Measurements from ENCODE around the gene MAP2K7.

DNA sequence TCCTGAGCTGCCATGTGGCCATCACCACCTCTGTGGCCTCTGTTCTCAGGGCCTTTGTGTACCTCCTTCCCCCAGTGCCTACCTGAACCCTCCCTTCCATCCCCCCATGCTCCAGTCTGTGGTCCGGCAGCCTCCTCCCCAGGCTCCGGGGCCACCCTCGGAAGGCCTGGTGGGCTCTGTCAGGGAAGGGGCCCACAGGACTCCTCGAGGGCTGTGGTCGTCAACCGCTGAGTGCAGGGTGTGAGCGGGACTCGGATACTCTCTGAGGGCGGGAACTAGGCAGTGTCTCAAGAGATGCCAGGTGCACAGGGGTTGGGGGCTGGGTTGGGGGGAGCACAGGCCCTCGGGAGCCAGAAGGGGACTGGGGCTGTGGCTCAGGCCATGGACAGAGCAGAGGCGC lies 3.9 kb downstream of the MAP2K7 start:
- TF ChIP-seq, protein P1, sequence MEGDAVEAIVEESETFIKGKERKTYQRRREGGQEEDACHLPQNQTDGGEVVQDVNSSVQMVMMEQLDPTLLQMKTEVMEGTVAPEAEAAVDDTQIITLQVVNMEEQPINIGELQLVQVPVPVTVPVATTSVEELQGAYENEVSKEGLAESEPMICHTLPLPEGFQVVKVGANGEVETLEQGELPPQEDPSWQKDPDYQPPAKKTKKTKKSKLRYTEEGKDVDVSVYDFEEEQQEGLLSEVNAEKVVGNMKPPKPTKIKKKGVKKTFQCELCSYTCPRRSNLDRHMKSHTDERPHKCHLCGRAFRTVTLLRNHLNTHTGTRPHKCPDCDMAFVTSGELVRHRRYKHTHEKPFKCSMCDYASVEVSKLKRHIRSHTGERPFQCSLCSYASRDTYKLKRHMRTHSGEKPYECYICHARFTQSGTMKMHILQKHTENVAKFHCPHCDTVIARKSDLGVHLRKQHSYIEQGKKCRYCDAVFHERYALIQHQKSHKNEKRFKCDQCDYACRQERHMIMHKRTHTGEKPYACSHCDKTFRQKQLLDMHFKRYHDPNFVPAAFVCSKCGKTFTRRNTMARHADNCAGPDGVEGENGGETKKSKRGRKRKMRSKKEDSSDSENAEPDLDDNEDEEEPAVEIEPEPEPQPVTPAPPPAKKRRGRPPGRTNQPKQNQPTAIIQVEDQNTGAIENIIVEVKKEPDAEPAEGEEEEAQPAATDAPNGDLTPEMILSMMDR (IDR thresholded peaks at IDR 0.05) = no peak
- no peak for TF ChIP-seq POLR2A (IDR thresholded peaks at IDR 0.05)
